HepG2 (cell line): ENCODE data around the gene HAGHL. TPM values are rescaled to one million over a fixed set of nuclear protein-coding genes. Genes with fewer than 3 reads are reported as not detected.

Experiments used
- ATAC-seq: fragments of 200-7000 bp; cut with Tn5 transposase; 3 replicates; pipeline ENCODE4 v1.9.1; 2020; ENCODE audit warnings: mild to moderate bottlenecking, moderate library complexity
- BruUV-seq: library from RNA; stranded (reverse); fragments of 400-500 nt; replicated peaks from 2 replicates; lab custom pipeline; 2021; lab: Mats Ljungman, UMichigan
- CTCF ChIA-PET: fragments of 300-600 bp; formaldehyde crosslinking; extraction: SDS; loops from one replicate; lab custom pipeline; 2021; ENCODE audit warnings: low total read pairs, inconsistent platforms, low intra/inter-chr PET ratio; lab: Yijun Ruan, JAX
- POLR2A ChIA-PET: fragments of 350-600 bp; sonication (Branson Sonifier 250); formaldehyde crosslinking; loops from one replicate; lab custom pipeline; 2020; ENCODE audit warnings: antibody characterized with exemption, inconsistent platforms; lab: Yijun Ruan, JAX
- DNase-seq: peaks from one replicate; pipeline ENCODE4 v3.0.0-alpha.2; 2015; ENCODE audit warnings: low spot score
- FAIRE-seq: peaks from 3 replicates; lab custom pipeline; 2011; peaks lifted over from hg19 to GRCh38; lab: Jason Lieb, UNC
- H2AFZ ChIP-seq: one replicate; pipeline ENCODE4 v1.6.1; 2011; ENCODE audit warnings: low read length, inconsistent platforms
- H3K27ac ChIP-seq: fragments of 300-600 bp; 3 replicates; pipeline ENCODE4 v1.8.0; 2011; ENCODE audit warnings: mixed run types, mild to moderate bottlenecking, mixed read lengths, low read length, inconsistent platforms; ENCODE audit not compliant: insufficient read depth; ENCODE audit errors: extremely low read length
- H3K27me3 ChIP-seq, 2 experiments: fragments of 200-600 bp in 1 of 2; 2 replicates in 1 of 2; 3 replicates in 1 of 2; pipeline versions ENCODE4 v1.6.0 to v1.8.0; 2011; ENCODE audit warnings: low read length in 2 of 2, mild to moderate bottlenecking in 2 of 2, moderate library complexity in 2 of 2, inconsistent platforms in 1 of 2; ENCODE audit not compliant: insufficient read depth in 2 of 2, control insufficient read depth in 1 of 2
- H3K36me3 ChIP-seq, 2 experiments: fragments of 200-600 bp in 1 of 2; replicated peaks in 1 of 2; 2 replicates in 1 of 2; 3 replicates in 1 of 2; pipeline versions ENCODE4 v1.5.1 to v1.8.0; 2011; ENCODE audit warnings: low read length in 2 of 2, inconsistent platforms in 1 of 2; ENCODE audit not compliant: insufficient read depth in 2 of 2, control insufficient read depth in 1 of 2
- H3K4me1 ChIP-seq: 2 replicates; pipeline ENCODE4 v1.5.1; 2012; ENCODE audit warnings: low read length, inconsistent platforms; ENCODE audit not compliant: insufficient read depth
- H3K4me2 ChIP-seq: 2 replicates; pipeline ENCODE4 v1.6.0; 2011; ENCODE audit warnings: low read depth, low read length, inconsistent platforms
- H3K4me3 ChIP-seq, 3 experiments: fragments of 200-600 bp in 1 of 3; sonication (generic), shearing (Covaris generic) in 1 of 3; replicated peaks in 1 of 3; 2 replicates each; pipeline ENCODE4 v1.5.1; 2011 to 2016; ENCODE audit warnings: low read length in 3 of 3, inconsistent platforms in 2 of 3, low read depth in 2 of 3, mild to moderate bottlenecking in 2 of 3, control low read depth in 1 of 3, mixed read lengths in 1 of 3; ENCODE audit not compliant: insufficient read depth in 1 of 3
- H3K79me2 ChIP-seq: one replicate; pipeline ENCODE4 v1.6.1; 2011; ENCODE audit warnings: low read length, inconsistent platforms; ENCODE audit not compliant: insufficient read depth
- H3K9ac ChIP-seq: 2 replicates; pipeline ENCODE4 v1.6.0; 2011; ENCODE audit warnings: mild to moderate bottlenecking, low read depth, low read length, inconsistent platforms; ENCODE audit not compliant: insufficient read depth
- H3K9me3 ChIP-seq: 2 replicates; pipeline ENCODE4 v1.5.1; 2012; ENCODE audit warnings: mild to moderate bottlenecking, low read length
- H4K20me1 ChIP-seq: 2 replicates; pipeline ENCODE4 v1.6.0; 2011; ENCODE audit warnings: inconsistent platforms, mild to moderate bottlenecking, low read length, moderate library complexity; ENCODE audit not compliant: insufficient read depth
- ATF3 ChIP-seq: sonication (generic); formaldehyde crosslinking; IDR thresholded peaks from 2 replicates; pipeline ENCODE4 v1.4.0; 2020; ENCODE audit warnings: missing genetic modification reagents
- ATRX ChIP-seq: sonication (generic); formaldehyde crosslinking; IDR thresholded peaks from 2 replicates; pipeline ENCODE4 v1.4.0; 2020; ENCODE audit warnings: missing genetic modification reagents, borderline replicate concordance
- BRF2 ChIP-seq: sonication (generic); formaldehyde crosslinking; IDR thresholded peaks from 2 replicates; pipeline ENCODE4 v1.8.1; 2022; ENCODE audit warnings: mild to moderate bottlenecking, missing genetic modification reagents
- FIP1L1 ChIP-seq: fragments of 200-400 bp; formaldehyde crosslinking; IDR thresholded peaks from 2 replicates; pipeline ENCODE4 v1.6.1; 2018; ENCODE audit warnings: low read depth, mild to moderate bottlenecking, low read length, moderate library complexity, borderline replicate concordance; ENCODE audit not compliant: insufficient read depth
- KLF6 ChIP-seq: IDR thresholded peaks from 2 replicates; pipeline ENCODE4 v1.8.0; 2016; ENCODE audit warnings: missing biosample characterization, missing genetic modification reagents
- NONO ChIP-seq, 2 experiments: fragments of 450-650 bp in 1 of 2; sonication (generic) in 1 of 2; formaldehyde crosslinking in 1 of 2; IDR thresholded peaks in 1 of 2; conservative IDR thresholded peaks in 1 of 2; 2 replicates each; pipeline versions ENCODE4 v1.6.1 to v1.8.0; 2017 to 2022; ENCODE audit warnings: mild to moderate bottlenecking in 1 of 2, missing genetic modification reagents in 1 of 2, moderate library complexity in 1 of 2
- SALL2 ChIP-seq: sonication (generic); formaldehyde crosslinking; IDR thresholded peaks from 2 replicates; pipeline ENCODE4 v1.8.1; 2023; ENCODE audit warnings: mild to moderate bottlenecking, missing genetic modification reagents, inconsistent platforms
- SCMH1 ChIP-seq: sonication (generic); formaldehyde crosslinking; IDR thresholded peaks from 2 replicates; pipeline ENCODE4 v1.9.0; 2021; ENCODE audit warnings: missing genetic modification reagents, mild to moderate bottlenecking, borderline replicate concordance
- SPEN ChIP-seq: sonication (generic); formaldehyde crosslinking; IDR thresholded peaks from 2 replicates; pipeline ENCODE4 v1.5.1; 2020; ENCODE audit warnings: low read depth, mild to moderate bottlenecking, missing genetic modification reagents
- SRF ChIP-seq: IDR thresholded peaks from 2 replicates; pipeline ENCODE4 v1.6.1; 2011; ENCODE audit warnings: mild to moderate bottlenecking, low read depth, low read length, moderate library complexity
- ZBTB38 ChIP-seq: sonication (generic); formaldehyde crosslinking; IDR thresholded peaks from 2 replicates; pipeline ENCODE4 v1.5.1; 2020; ENCODE audit warnings: mild to moderate bottlenecking, missing genetic modification reagents
- ZBTB8A ChIP-seq: sonication (generic); formaldehyde crosslinking; IDR thresholded peaks from 2 replicates; pipeline ENCODE4 v1.4.0; 2020; ENCODE audit warnings: mild to moderate bottlenecking, low read depth, missing genetic modification reagents, borderline replicate concordance
- ZIK1 ChIP-seq: sonication (generic); formaldehyde crosslinking; IDR thresholded peaks from 2 replicates; pipeline ENCODE4 v1.5.0; 2020; ENCODE audit warnings: mild to moderate bottlenecking, low read depth, missing genetic modification reagents, borderline replicate concordance
- ZNF225 ChIP-seq: sonication (generic); formaldehyde crosslinking; IDR thresholded peaks from 2 replicates; pipeline ENCODE4 v1.4.0; 2020; ENCODE audit warnings: mild to moderate bottlenecking, missing genetic modification reagents
- ZNF577 ChIP-seq: sonication (generic); formaldehyde crosslinking; IDR thresholded peaks from 2 replicates; pipeline ENCODE4 v1.4.0; 2020; ENCODE audit warnings: mild to moderate bottlenecking, low read depth, missing genetic modification reagents, borderline replicate concordance
- ZNF777 ChIP-seq: sonication (generic); formaldehyde crosslinking; IDR thresholded peaks from 2 replicates; pipeline ENCODE4 v1.4.0; 2020; ENCODE audit warnings: missing genetic modification reagents
- ZSCAN12 ChIP-seq: sonication (generic); formaldehyde crosslinking; IDR thresholded peaks from 2 replicates; pipeline ENCODE4 v1.9.0; 2021; ENCODE audit warnings: mild to moderate bottlenecking, missing genetic modification reagents
- ZSCAN5A ChIP-seq: sonication (generic); formaldehyde crosslinking; IDR thresholded peaks from 2 replicates; pipeline ENCODE4 v1.8.0; 2022; ENCODE audit warnings: mild to moderate bottlenecking, missing genetic modification reagents, borderline replicate concordance
- WGBS: methylation state at CpG from one replicate; pipeline ENCODE4 v1.1.6; 2017; ENCODE audit warnings: low lambda C conversion rate; 5-methylcytosine and 5-hydroxymethylcytosine counted together
- in situ Hi-C: cut with HindIII; loops from 2 replicates; pipeline ENCODE4 v1.10.0; 2017; ENCODE audit warnings: low pct_unique_long_range_greater_than_20kb; ENCODE audit not compliant: extremely low pct_ligation_motif_present
- intact Hi-C: fragments of 100-400 bp; cut with micrococcal nuclease; formaldehyde crosslinking; loops from one replicate; pipeline ENCODE4 v1.10.0; 2022; ENCODE audit not compliant: unreplicated experiment
- polyA plus RNA-seq, 8 experiments: library from polyadenylated mRNA; depleted of rRNA in 3 of 8; stranded (reverse) in 7 of 8; unstranded in 1 of 8; fragments of >200 nt; fragmentation: Illumina TruSeq in 4 of 8; extraction: Trizol in 4 of 8; gene quantifications; 2 replicates each; pipeline versions ENCODE4 v1.2.1 to v1.2.3, GENCODE V29; 2011 to 2016; ENCODE audit warnings: low read depth in 4 of 8, missing spikeins in 1 of 8, mixed read lengths in 1 of 8; ENCODE audit not compliant: insufficient read depth in 1 of 8
- total RNA-seq, 5 experiments: library from RNA; depleted of rRNA; stranded (reverse); fragments of >200 nt; fragmentation: Illumina TruSeq; extraction: Trizol; gene quantifications; 2 replicates each; pipeline ENCODE4 v1.2.3, GENCODE V29; 2016; ENCODE audit warnings: low read depth in 1 of 5
- TF ChIP-seq, protein P1 (sequence below): sonication (generic); formaldehyde crosslinking; IDR thresholded peaks from 2 replicates; pipeline ENCODE4 v1.8.0; 2023; ENCODE audit warnings: mild to moderate bottlenecking, missing genetic modification reagents

The HAGHL gene
- total and polyA plus RNA-seq, 2 of the 13 experiments (the other 11 are each of a cell fraction or from before 2014, with no cell fraction given) = 3.4 to 8.4 TPM

GRCh38 chr16:714558-715476, 12.1 kb upstream of the HAGHL start, which contains the start of gene METRN:
Gene METRN (plus strand): TSS chr16:715118. CDS start chr16:715290, 172 bp downstream.
- H3K27me3 ChIP-seq = peaks cover 0 to 16% of the 10 kb centered on the region in 2 experiments; a peak in 3 of 5 replicates
- H3K79me2 ChIP-seq = peaks cover 3% of the 10 kb centered on the region
- ChIA-PET POLR2A (interaction anchor here (1.0 to 2.4 kb wide), 9 partner anchors 13 to 73 kb away, joined by 3 to 12 read pairs (median 3); partner anchors contain the start of genes CHTF18, CIAO3, HAGHL and MSLN), CTCF (no interaction called here)
- H3K4me2 ChIP-seq = peak within 1 kb of the TSS; percentile 92
- ATAC-seq (peak; percentile 54), FAIRE-seq (no peak), DNase-seq (peak; percentile 61)
- intact Hi-C loops = no loop called here
- H3K9ac ChIP-seq = peak within 1 kb of the TSS; percentile 54
- WGBS = 58% methylated on average over 4 of the region's 108 CpGs
- no peaks in the 10 kb centered on the region for H3K36me3 ChIP-seq
- H3K9me3 ChIP-seq = no peaks in the 10 kb centered on the region
- H3K4me1 ChIP-seq = peaks cover 45% of the 10 kb centered on the region
- BruUV-seq = no TSS peak
- H3K4me3 ChIP-seq = peak within 1 kb of the TSS; percentile 58 to 77 (median 66); a peak in 5 of 6 replicates
- H3K27ac ChIP-seq = peak within 1 kb of the TSS; percentile 45
- in situ Hi-C loops = loop anchor here (5.0 kb wide), 1 partner anchor 72 kb away; the partner anchor contains the start of genes CHTF18 and RPUSD1
- H2AFZ ChIP-seq = no peak within 1 kb of the TSS
- peaks cover 5% of the 10 kb centered on the region for H4K20me1 ChIP-seq
- TF ChIP-seq SRF (no peak), ZIK1 (no peak), ZNF577 (CRISPR knock-in tag) (no peak), ATF3 (CRISPR knock-in tag) (no peak), NONO (IDR thresholded peaks at IDR 0.05) (no peak), NONO (CRISPR knock-in tag; conservative IDR thresholded peaks at IDR 0.05) (no peak), ZBTB38 (CRISPR knock-in tag) (peak; percentile 73; the same call in 1 of the 2 replicates), KLF6 (no peak), BRF2 (no peak), SALL2 (CRISPR knock-in tag) (peak; percentile 43; the same call in 1 of the 2 replicates), ATRX (CRISPR knock-in tag) (no peak), ZNF777 (CRISPR knock-in tag) (no peak; the same call in none of the 2 replicates), ZNF225 (CRISPR knock-in tag) (peak; percentile 43; the same call in 1 of the 2 replicates), FIP1L1 (no peak), SCMH1 (no peak), ZSCAN12 (no peak), ZBTB8A (no peak), SPEN (CRISPR knock-in tag) (no peak), ZSCAN5A (no peak)
- TF ChIP-seq, protein P1, sequence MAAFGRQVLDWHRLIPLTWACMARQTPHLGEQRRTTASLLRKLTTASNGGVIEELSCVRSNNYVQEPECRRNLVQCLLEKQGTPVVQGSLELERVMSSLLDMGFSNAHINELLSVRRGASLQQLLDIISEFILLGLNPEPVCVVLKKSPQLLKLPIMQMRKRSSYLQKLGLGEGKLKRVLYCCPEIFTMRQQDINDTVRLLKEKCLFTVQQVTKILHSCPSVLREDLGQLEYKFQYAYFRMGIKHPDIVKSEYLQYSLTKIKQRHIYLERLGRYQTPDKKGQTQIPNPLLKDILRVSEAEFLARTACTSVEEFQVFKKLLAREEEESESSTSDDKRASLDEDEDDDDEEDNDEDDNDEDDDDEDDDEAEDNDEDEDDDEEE (CRISPR knock-in tag) = no peak
